ENCODE measurements around the gene FLOT1.
"Not testable (repeated sequence)": the region's sequence is repeated elsewhere in the genome, so short reads cannot be mapped to it uniquely, and the experiment has no call there.

The FLOT1 gene

DNA sequence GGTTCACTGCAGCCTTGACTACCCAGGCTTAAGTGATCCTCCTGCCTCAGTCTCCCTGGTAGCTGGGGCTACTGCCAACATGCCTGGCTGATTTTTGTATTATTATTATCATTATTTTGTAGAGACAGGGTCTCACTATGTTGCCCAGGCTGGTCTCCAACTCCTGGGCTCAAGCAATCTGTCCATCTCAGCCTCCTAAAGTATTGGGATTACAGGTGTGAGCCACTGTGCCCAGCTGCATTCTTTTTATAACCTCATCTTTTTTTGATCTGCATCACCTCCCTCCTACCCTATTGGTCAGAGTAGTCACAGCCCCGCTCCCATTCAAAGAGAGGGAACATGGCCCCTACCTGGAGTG, 25.4 kb upstream of the FLOT1 start:
- peaks cover 49% of the 10 kb centered on the region for H3K4me1 ChIP-seq
- H3K36me3 ChIP-seq = no peaks in the 10 kb centered on the region
- peaks cover 5% of the 10 kb centered on the region; the same call in 1 of the 2 replicates for H3K9me3 ChIP-seq
- peak overlapping the region; percentile 78 for H3K4me2 ChIP-seq
- H3K9ac ChIP-seq = no peak overlapping the region
- no peaks in the 10 kb centered on the region for H3K27me3 ChIP-seq
- no peak overlapping the region for H3K27ac ChIP-seq
- no peak for TF ChIP-seq Cebpa-rat (IDR thresholded peaks at IDR 0.05)
- no peak overlapping the region for H3K4me3 ChIP-seq
- H4K20me1 ChIP-seq = no peaks in the 10 kb centered on the region

DNA sequence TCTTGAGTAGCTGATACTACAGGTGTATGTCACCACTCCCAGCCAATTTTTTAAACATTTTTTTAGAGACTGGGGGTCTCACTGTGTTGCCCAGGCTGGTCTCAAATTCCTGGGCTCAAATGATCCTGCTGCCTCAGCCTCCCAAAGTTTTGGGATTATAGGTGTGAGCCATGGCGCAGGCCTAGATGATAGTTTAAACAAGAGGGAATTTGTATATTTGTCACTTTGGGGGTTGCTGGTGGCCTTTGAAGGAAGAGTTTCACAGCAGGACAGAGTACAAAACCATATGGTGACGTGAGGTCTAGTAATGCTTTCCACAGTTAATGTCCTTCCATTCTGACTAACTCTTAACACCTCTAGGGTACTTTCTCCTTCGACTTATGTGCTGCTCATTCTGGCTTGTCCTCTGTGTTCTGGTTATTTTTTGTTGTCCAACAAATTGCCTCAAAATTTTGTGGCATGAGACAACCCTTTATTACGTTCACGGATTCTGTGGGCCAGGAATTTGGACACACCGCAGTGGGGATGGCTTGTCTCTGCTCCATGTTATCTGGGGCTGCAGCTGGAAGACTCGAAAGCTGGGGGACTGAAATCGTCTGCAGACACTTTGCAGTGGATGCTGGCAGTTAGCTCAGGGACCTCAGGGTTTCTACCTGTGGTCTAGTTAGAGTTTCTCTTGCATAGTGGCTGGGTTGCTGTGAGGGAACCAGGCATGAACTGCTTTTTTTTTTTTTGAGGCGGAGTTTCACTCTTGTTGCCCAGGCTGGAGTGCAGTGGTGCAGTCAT, 24.9 kb upstream of the FLOT1 start:
- Histone ChIP-seq H3K4me3 (no peak overlapping the region), H3K4me1 (peaks cover 49% of the 10 kb centered on the region), H3K4me2 (peak overlapping the region; percentile 78), H3K9ac (no peak overlapping the region), H4K20me1 (no peaks in the 10 kb centered on the region), H3K36me3 (no peaks in the 10 kb centered on the region), H3K27ac (no peak overlapping the region), H3K9me3 (peaks cover 5% of the 10 kb centered on the region; the same call in 1 of the 2 replicates), H3K27me3 (no peaks in the 10 kb centered on the region)
- no peak for TF ChIP-seq Cebpa-rat (IDR thresholded peaks at IDR 0.05)

DNA sequence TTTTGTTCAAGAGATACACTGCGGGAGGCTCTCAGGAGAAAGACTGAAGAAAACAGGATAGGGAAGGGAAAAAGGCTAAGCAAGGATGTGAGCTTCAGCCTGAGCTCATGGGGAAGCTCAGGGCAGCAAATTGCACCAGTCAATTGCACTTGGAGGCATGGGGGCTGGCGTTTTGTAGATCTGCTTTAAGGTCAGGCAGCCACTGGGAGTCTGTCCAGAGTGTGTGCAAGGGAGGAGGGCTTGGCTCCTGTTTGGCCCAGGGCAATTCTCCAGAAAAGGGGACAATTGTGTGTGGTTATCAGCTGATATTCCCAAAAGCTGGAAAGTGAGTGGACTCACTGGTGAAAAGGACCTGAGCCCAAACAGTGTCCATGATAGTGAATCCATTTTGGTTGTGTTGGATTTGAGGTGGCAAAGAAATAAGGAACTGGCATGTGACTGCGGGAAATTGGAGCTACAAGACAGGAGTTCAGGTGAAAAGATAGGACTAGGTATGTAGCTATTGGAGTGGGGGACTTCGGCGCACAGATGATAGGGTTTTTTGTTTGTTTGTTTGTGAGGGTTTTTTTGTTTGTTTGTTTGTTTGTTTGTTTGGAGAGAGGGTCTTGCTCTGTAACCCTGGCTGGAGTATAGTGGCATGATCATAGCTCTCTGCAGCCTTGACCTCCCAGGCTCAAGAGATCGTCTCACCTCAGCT, 24.1 kb upstream of the FLOT1 start:
- H3K4me3 ChIP-seq = no peak overlapping the region
- no peaks in the 10 kb centered on the region for H3K27me3 ChIP-seq
- H3K4me1 ChIP-seq = peaks cover 49% of the 10 kb centered on the region
- no peak for TF ChIP-seq Cebpa-rat (IDR thresholded peaks at IDR 0.05)
- H3K27ac ChIP-seq = no peak overlapping the region
- no peak overlapping the region for H3K4me2 ChIP-seq
- no peak overlapping the region for H3K9ac ChIP-seq
- no peaks in the 10 kb centered on the region for H4K20me1 ChIP-seq
- H3K9me3 ChIP-seq = peaks cover 5% of the 10 kb centered on the region; the same call in 1 of the 2 replicates
- no peaks in the 10 kb centered on the region for H3K36me3 ChIP-seq

DNA sequence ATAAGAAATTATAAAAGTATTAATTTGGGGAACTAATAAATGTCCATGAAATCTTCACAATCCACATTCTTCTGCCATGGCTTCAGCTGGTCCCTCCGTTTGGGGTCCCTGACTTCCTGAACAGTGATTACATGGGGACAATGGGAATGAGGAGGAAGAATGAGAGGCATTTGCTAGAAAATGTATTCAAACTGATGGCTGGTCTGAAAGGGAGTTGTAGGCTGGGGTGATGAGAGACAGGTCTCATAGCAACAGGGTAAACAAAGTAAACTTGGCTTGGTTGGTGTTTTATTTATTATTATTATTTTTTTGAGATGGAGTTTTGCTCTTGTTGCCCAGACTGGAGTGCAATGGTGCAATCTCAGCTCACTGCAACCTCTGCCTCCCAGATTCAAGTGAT, 23.0 kb upstream of the FLOT1 start:
- H3K4me2 ChIP-seq, H3K9ac ChIP-seq: not testable (repeated sequence)
- peaks cover 45% of the 10 kb centered on the region for H3K4me1 ChIP-seq

DNA sequence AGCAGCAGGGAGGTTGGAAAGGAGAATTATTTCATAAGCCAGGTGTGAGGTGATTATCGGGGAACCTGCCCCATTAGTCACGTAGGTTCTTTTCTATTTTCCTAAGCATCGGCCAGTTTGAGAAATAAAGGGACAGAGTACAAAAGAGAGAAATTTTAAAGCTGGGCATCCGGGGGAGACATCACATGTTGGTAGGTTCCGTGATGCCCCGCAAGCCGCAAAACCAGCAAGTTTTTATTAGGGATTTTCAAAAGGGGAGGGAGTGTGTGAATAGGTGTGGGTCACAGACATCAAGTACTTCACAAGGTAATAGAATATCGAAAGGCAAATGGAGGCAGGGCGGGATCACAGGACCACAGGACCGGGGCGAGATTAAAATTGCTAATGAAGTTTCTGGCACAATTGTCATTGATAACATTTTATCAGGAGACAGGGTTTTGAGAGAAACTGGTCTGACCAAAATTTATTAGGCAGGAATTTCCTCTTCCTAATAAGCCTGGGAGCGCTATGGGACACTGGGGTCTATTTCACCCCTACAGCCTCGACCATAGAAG, 22.1 kb upstream of the FLOT1 start:
- H3K4me3 ChIP-seq, H3K27ac ChIP-seq, H3K36me3 ChIP-seq, H3K9ac ChIP-seq, H3K27me3 ChIP-seq, H4K20me1 ChIP-seq: not testable (repeated sequence)
- H3K4me1 ChIP-seq = peaks cover 39% of the 10 kb centered on the region
- 0 out of 2 replicates have a peak overlapping the region, but pooled peaks have one; percentile 33 for H3K4me2 ChIP-seq
- H3K9me3 ChIP-seq = peaks cover 13% of the 10 kb centered on the region

More for the DNA sequence above, 23.0 kb upstream of the FLOT1 start:
- H3K27ac ChIP-seq, H3K36me3 ChIP-seq, H3K9me3 ChIP-seq, H3K27me3 ChIP-seq, H4K20me1 ChIP-seq, H3K4me3 ChIP-seq: not testable (repeated sequence)

DNA sequence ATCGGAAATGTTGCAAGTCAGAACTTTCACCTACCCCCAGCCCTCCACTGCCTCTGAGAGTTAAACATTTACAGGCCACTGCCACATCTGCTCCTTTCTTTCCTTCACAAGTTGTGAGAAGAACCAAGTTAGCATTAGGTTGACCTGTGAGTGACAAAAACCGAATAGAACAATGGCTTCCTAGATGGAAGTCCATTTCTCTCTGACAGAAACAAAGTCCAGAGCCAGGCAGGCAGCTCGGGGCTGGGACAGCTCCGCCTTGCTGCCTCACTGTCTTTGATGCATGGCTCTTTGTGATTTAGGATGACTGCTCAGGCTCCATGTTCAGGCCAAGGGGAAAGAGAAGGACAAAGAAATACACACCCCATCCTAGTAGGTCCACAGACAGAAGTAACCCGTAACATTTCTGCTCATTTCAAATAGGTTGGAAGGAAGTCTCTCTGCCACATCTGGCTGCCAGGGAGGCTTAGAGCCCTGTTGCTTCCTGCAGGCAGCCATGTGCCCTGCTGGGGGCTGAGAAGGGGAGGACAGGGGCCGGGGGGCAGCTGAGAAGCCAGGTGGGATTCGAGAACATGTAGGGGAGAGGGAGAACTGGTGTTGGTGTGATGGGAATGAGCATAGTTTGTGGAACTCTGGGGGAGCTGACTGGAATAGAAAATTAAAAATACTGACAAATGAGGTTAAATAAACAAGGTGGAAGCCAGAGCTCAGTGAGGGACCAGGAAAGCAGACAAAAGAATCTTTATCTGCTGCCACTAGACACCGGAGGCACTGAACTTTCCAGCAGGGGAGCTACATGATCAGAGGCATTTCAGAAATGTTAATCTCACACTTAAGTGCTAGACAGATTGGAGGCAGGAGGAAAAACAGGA, 21.4 kb upstream of the FLOT1 start:
- Histone ChIP-seq H3K36me3 (no peaks in the 10 kb centered on the region), H3K27me3 (no peaks in the 10 kb centered on the region), H4K20me1 (no peaks in the 10 kb centered on the region), H3K9ac (no peak overlapping the region), H3K4me3 (no peak overlapping the region), H3K4me2 (peak overlapping the region; percentile 33), H3K9me3 (peaks cover 14% of the 10 kb centered on the region), H3K27ac (no peak overlapping the region), H3K4me1 (peaks cover 39% of the 10 kb centered on the region)
- no peak for TF ChIP-seq Cebpa-rat (IDR thresholded peaks at IDR 0.05)

DNA sequence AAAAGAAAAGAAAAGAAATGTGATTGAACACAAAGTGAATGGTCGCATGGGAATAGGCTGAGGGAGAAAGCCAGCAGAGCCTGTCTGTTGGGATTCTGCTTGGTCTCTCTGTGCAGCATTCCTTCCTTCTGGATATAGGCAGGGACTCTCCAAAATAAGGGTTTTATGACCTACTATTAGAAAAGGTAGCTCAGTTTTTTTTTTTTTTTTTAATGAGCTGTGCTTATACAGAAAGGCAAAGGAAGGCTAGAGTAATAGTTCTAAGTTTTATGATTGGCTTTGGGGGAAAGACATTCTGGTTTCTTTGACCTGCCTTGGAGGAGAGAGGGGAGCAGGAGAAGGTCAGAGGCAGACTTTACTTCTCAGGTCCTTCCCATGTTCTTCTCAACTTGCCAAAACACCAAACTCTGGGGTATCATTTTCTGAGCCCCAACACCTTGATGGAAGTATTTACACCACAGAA, 20.7 kb upstream of the FLOT1 start:
- Histone ChIP-seq H3K9me3 (peaks cover 14% of the 10 kb centered on the region), H3K27me3 (no peaks in the 10 kb centered on the region), H3K27ac (no peak overlapping the region), H3K36me3 (no peaks in the 10 kb centered on the region), H4K20me1 (no peaks in the 10 kb centered on the region), H3K9ac (no peak overlapping the region), H3K4me2 (peak overlapping the region; percentile 33; the same call in 1 of the 2 replicates), H3K4me1 (peaks cover 38% of the 10 kb centered on the region), H3K4me3 (no peak overlapping the region)
- no peak for TF ChIP-seq Cebpa-rat (IDR thresholded peaks at IDR 0.05)

DNA sequence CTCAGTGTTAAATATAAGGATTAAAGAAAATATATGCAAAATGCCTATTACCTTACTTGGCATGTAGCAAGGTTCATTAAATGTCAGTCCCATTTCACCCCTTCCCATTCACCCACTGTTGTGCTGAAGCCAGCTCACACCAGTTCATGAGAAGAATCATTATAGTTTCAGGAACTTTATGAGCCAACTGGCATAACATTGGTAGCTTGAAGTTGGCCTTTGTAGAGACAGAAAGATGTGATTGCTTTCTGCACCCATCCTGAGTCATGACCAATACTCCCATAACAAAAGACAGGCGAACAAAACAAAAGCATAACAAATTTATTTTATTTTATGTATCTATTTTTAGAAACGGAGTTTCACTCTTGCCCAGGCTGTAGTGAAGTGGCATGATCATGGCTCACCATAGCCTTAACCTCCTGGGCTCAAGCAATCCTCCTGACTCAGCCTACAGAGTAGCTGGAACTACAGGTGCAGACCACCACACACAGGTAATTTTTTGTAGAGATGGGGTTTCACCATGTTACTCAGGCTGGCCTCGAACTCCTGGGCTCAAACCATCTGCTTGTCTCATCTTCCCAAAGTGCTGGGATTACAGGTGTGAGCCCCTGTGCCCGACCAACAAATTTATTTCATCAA, 19.4 kb upstream of the FLOT1 start:
- no peaks in the 10 kb centered on the region for H3K27me3 ChIP-seq
- no peaks in the 10 kb centered on the region for H4K20me1 ChIP-seq
- H3K36me3 ChIP-seq = no peaks in the 10 kb centered on the region
- peaks cover 14% of the 10 kb centered on the region for H3K9me3 ChIP-seq
- H3K4me2 ChIP-seq = no peak overlapping the region
- H3K4me1 ChIP-seq = peaks cover 25% of the 10 kb centered on the region
- TF ChIP-seq Cebpa-rat (IDR thresholded peaks at IDR 0.05) = no peak
- H3K9ac ChIP-seq = no peak overlapping the region
- no peak overlapping the region for H3K4me3 ChIP-seq
- no peak overlapping the region for H3K27ac ChIP-seq

DNA sequence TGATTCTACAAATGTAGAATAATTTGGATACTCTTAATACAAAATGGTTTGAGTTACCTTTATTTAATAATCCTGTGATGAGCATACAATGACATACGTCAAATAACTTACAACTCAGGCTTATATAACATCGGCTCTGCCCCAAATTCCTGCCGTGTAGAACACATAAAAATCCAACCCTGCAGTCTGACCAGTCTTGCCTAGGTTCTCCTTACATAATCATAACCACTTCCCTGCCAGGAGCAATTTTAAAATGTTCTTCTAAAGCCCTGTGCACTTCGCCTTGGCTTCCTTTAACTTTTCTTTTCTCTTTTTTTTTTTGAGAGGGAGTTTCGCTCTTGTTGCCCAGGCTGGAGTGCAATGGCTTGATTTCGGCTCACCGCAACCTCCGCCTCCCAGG, 18.1 kb upstream of the FLOT1 start:
- no peaks in the 10 kb centered on the region for H3K27me3 ChIP-seq
- no peak for TF ChIP-seq Cebpa-rat (IDR thresholded peaks at IDR 0.05)
- no peaks in the 10 kb centered on the region for H4K20me1 ChIP-seq
- no peaks in the 10 kb centered on the region for H3K36me3 ChIP-seq
- H3K9me3 ChIP-seq = peaks cover 14% of the 10 kb centered on the region
- peaks cover 25% of the 10 kb centered on the region for H3K4me1 ChIP-seq
- H3K27ac ChIP-seq = no peak overlapping the region
- H3K9ac ChIP-seq = no peak overlapping the region
- no peak overlapping the region for H3K4me3 ChIP-seq
- H3K4me2 ChIP-seq = no peak overlapping the region
